GM19324 (cell line): ENCODE data around the gene IFT27.
"Not testable (repeated sequence)": the region's sequence is repeated elsewhere in the genome, so short reads cannot be mapped to it uniquely, and the experiment has no call there.

Source experiments
- ATAC-seq: cut with Tn5 transposase; IDR thresholded peaks from one replicate; pipeline ENCODE4 v1.9.1; 2021; ENCODE audit warnings: mild to moderate bottlenecking, moderate library complexity; ENCODE audit not compliant: unreplicated experiment, low FRiP score

The IFT27 gene

GRCh38 chr22:36746375-36746970 is 29.4 kb downstream of the IFT27 start:
- no peak for ATAC-seq

GRCh38 chr22:36745301-36745995 is 30.5 kb downstream of the IFT27 start:
- ATAC-seq: no peak

- ATAC-seq: no peak
Observed at GRCh38 chr22:36744791-36745190, 31.1 kb downstream of the IFT27 start.

- ATAC-seq: no peak
Observed at GRCh38 chr22:36744413-36744765, 31.5 kb downstream of the IFT27 start.

- ATAC-seq: no peak
Observed at GRCh38 chr22:36743591-36744412, 32.1 kb downstream of the IFT27 start.

- no peak for ATAC-seq
Observed at GRCh38 chr22:36743011-36743410, 32.9 kb downstream of the IFT27 start.

GRCh38 chr22:36741968-36742367 is 34.0 kb downstream of the IFT27 start:
- ATAC-seq: no peak

GRCh38 chr22:36741204-36741793 is 34.6 kb downstream of the IFT27 start:
- no peak for ATAC-seq

GRCh38 chr22:36740716-36741115 is 35.2 kb downstream of the IFT27 start:
- ATAC-seq: no peak

GRCh38 chr22:36739185-36739584 is 36.7 kb downstream of the IFT27 start:
- ATAC-seq: no peak

GRCh38 chr22:36738416-36739020 is 37.4 kb downstream of the IFT27 start:
- no peak for ATAC-seq

- ATAC-seq: no peak
Observed at GRCh38 chr22:36737776-36738175, 38.1 kb downstream of the IFT27 start.

- ATAC-seq: no peak
Observed at GRCh38 chr22:36736701-36737320, 39.1 kb downstream of the IFT27 start.

- no peak for ATAC-seq
Observed at GRCh38 chr22:36734171-36735058, 41.5 kb downstream of the IFT27 start.

- ATAC-seq: no peak
Observed at GRCh38 chr22:36733271-36733670, 42.6 kb downstream of the IFT27 start.

GRCh38 chr22:36732609-36733008 is 43.3 kb downstream of the IFT27 start:
- ATAC-seq: no peak

- no peak for ATAC-seq
Observed at GRCh38 chr22:36731916-36732315, 44.0 kb downstream of the IFT27 start.

GRCh38 chr22:36731321-36731720 is 44.6 kb downstream of the IFT27 start:
- not testable (repeated sequence) for ATAC-seq

GRCh38 chr22:36730176-36730858 is 45.6 kb downstream of the IFT27 start:
- ATAC-seq: no peak
